HepG2 (cell line): ENCODE data around the gene USP30. TPM values are rescaled to one million over a fixed set of nuclear protein-coding genes. Genes with fewer than 3 reads are reported as not detected.

Experiments used
- AGO1 ChIP-seq: fragments of 200-400 bp; formaldehyde crosslinking; IDR thresholded peaks from 2 replicates; pipeline ENCODE4 v1.6.1; 2017; ENCODE audit warnings: mild to moderate bottlenecking, low read depth, low read length, moderate library complexity; ENCODE audit not compliant: poor library complexity, severe bottlenecking
- GABPB1 ChIP-seq: IDR thresholded peaks from 2 replicates; pipeline ENCODE4 v1.6.1; 2016; ENCODE audit warnings: mild to moderate bottlenecking, missing genetic modification reagents, moderate library complexity, missing compliant biosample characterization
- KLF16 ChIP-seq, 2 experiments: sonication (generic) in 1 of 2; formaldehyde crosslinking in 1 of 2; IDR thresholded peaks; 2 replicates each; pipeline versions ENCODE4 v1.6.1 to v1.8.0; 2016 to 2023; ENCODE audit warnings: missing genetic modification reagents in 2 of 2, missing compliant biosample characterization in 1 of 2
- NFE2L2 ChIP-seq: fragments of 150-350 bp; IDR thresholded peaks from 2 replicates; pipeline ENCODE4 v1.6.1; 2014; ENCODE audit warnings: low read length
- NONO ChIP-seq, 2 experiments: fragments of 450-650 bp in 1 of 2; sonication (generic) in 1 of 2; formaldehyde crosslinking in 1 of 2; IDR thresholded peaks in 1 of 2; conservative IDR thresholded peaks in 1 of 2; 2 replicates each; pipeline versions ENCODE4 v1.6.1 to v1.8.0; 2017 to 2022; ENCODE audit warnings: mild to moderate bottlenecking in 1 of 2, missing genetic modification reagents in 1 of 2, moderate library complexity in 1 of 2
- SPEN ChIP-seq: sonication (generic); formaldehyde crosslinking; IDR thresholded peaks from 2 replicates; pipeline ENCODE4 v1.5.1; 2020; ENCODE audit warnings: low read depth, mild to moderate bottlenecking, missing genetic modification reagents
- THAP11 ChIP-seq: IDR thresholded peaks from 2 replicates; pipeline ENCODE4 v1.6.1; 2016; ENCODE audit warnings: missing biosample characterization, missing genetic modification reagents
- TOE1 ChIP-seq: sonication (generic); formaldehyde crosslinking; IDR thresholded peaks from 2 replicates; pipeline ENCODE4 v1.4.0; 2020; ENCODE audit warnings: mild to moderate bottlenecking, missing genetic modification reagents
- ZFP36 ChIP-seq: fragments of 150-350 bp; IDR thresholded peaks from 2 replicates; pipeline ENCODE4 v1.6.1; 2018; ENCODE audit warnings: borderline replicate concordance, low read length, low read depth; ENCODE audit not compliant: partially characterized antibody
- ZNF530 ChIP-seq: sonication (generic); formaldehyde crosslinking; IDR thresholded peaks from 2 replicates; pipeline ENCODE4 v1.5.0; 2020; ENCODE audit warnings: low read depth, mild to moderate bottlenecking, missing genetic modification reagents
- ZNF607 ChIP-seq: sonication (generic); formaldehyde crosslinking; IDR thresholded peaks from 2 replicates; pipeline ENCODE4 v1.5.1; 2020; ENCODE audit warnings: missing genetic modification reagents, mild to moderate bottlenecking, borderline replicate concordance
- ZNF674 ChIP-seq: sonication (generic); formaldehyde crosslinking; IDR thresholded peaks from 2 replicates; pipeline ENCODE4 v1.5.0; 2020; ENCODE audit warnings: low read depth, mild to moderate bottlenecking, missing genetic modification reagents
- ZNF7 ChIP-seq: IDR thresholded peaks from 2 replicates; pipeline ENCODE4 v1.6.1; 2016; ENCODE audit warnings: missing biosample characterization, missing genetic modification reagents
- ZNF781 ChIP-seq: sonication (generic); formaldehyde crosslinking; IDR thresholded peaks from 2 replicates; pipeline ENCODE4 v1.5.1; 2020; ENCODE audit warnings: borderline replicate concordance, mild to moderate bottlenecking, missing genetic modification reagents; ENCODE audit errors: not compliant biosample characterization
- polyA plus RNA-seq, 8 experiments: library from polyadenylated mRNA; depleted of rRNA in 3 of 8; stranded (reverse) in 7 of 8; unstranded in 1 of 8; fragments of >200 nt; fragmentation: Illumina TruSeq in 4 of 8; extraction: Trizol in 4 of 8; gene quantifications; 2 replicates each; pipeline versions ENCODE4 v1.2.1 to v1.2.3, GENCODE V29; 2011 to 2016; ENCODE audit warnings: low read depth in 4 of 8, missing spikeins in 1 of 8, mixed read lengths in 1 of 8; ENCODE audit not compliant: insufficient read depth in 1 of 8
- total RNA-seq, 5 experiments: library from RNA; depleted of rRNA; stranded (reverse); fragments of >200 nt; fragmentation: Illumina TruSeq; extraction: Trizol; gene quantifications; 2 replicates each; pipeline ENCODE4 v1.2.3, GENCODE V29; 2016; ENCODE audit warnings: low read depth in 1 of 5
- TF ChIP-seq, protein P1 (sequence below): sonication (generic); formaldehyde crosslinking; IDR thresholded peaks from 2 replicates; pipeline ENCODE4 v1.8.0; 2022; ENCODE audit warnings: missing genetic modification reagents, low read depth, mild to moderate bottlenecking, borderline replicate concordance
- TF ChIP-seq, protein P2 (sequence below): sonication (generic); formaldehyde crosslinking; conservative IDR thresholded peaks from 2 replicates; pipeline ENCODE4 v1.8.0; 2022; ENCODE audit warnings: low read depth, missing genetic modification reagents
- TF ChIP-seq, protein P3 (sequence below): sonication (generic); formaldehyde crosslinking; IDR thresholded peaks from 2 replicates; pipeline ENCODE4 v1.8.0; 2022; ENCODE audit warnings: low read depth, missing genetic modification reagents
- TF ChIP-seq, protein P4 (sequence below): sonication (generic); formaldehyde crosslinking; IDR thresholded peaks from 2 replicates; pipeline ENCODE4 v1.4.0; 2020; ENCODE audit warnings: missing genetic modification reagents
- TF ChIP-seq, protein P5 (sequence below): sonication (generic); formaldehyde crosslinking; IDR thresholded peaks from 2 replicates; pipeline ENCODE4 v1.4.0; 2020; ENCODE audit warnings: missing genetic modification reagents
- TF ChIP-seq, protein P6 (sequence below): sonication (generic); formaldehyde crosslinking; IDR thresholded peaks from 2 replicates; pipeline ENCODE4 v1.4.0; 2020; ENCODE audit warnings: mild to moderate bottlenecking, missing genetic modification reagents
- TF ChIP-seq, protein P7 (sequence below): sonication (generic); formaldehyde crosslinking; IDR thresholded peaks from 2 replicates; pipeline ENCODE4 v1.8.0; 2022; ENCODE audit warnings: mild to moderate bottlenecking, missing genetic modification reagents

The USP30 gene
- total and polyA plus RNA-seq, 2 of the 13 experiments (the other 11 are each of a cell fraction or from before 2014, with no cell fraction given): 11.2 to 20.8 TPM

DNA sequence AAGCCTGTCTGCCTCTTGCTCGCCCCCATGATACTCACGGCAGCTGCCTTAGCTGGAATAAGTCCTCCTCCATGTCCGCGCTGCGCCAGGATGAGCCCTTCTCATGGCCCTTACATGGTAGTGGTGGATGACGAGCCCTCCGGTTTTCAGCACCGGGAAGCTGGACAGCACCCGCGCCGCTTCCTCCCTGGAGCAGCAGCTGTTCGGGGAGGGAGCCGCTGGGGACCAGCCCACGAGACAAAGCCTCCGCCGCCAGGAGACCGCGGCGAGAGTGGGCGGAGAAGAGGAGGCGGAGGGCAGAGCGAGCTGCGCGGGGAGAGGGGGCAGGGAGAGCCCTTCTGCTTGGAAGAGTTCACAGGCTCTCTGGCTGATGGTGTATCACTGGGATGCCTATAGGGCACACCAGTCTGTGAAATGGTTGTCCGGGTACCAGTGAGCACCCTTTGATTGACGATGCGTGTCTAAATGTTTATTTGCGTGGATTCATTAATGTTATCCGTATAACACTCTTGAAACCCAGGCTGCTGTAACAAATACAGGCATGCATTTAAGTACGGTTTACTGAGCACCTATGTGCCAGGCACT, 31.5 kb upstream of the USP30 start, which contains the start of gene SVOP (continued):
- TF ChIP-seq ZNF781 (CRISPR knock-in tag): peak; percentile 54
- TF ChIP-seq, protein P1, sequence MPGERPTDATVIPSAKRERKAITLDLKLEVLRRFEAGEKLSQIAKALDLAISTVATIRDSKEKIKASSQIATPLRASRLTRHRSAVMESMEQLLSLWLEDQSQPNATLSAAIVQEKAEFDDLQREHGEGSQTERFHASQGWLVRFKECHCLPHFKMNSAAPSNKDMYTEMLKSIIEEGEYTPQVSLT (CRISPR knock-in tag): no peak
- TF ChIP-seq ZNF607 (CRISPR knock-in tag): peak; percentile 90
- TF ChIP-seq, protein P2, sequence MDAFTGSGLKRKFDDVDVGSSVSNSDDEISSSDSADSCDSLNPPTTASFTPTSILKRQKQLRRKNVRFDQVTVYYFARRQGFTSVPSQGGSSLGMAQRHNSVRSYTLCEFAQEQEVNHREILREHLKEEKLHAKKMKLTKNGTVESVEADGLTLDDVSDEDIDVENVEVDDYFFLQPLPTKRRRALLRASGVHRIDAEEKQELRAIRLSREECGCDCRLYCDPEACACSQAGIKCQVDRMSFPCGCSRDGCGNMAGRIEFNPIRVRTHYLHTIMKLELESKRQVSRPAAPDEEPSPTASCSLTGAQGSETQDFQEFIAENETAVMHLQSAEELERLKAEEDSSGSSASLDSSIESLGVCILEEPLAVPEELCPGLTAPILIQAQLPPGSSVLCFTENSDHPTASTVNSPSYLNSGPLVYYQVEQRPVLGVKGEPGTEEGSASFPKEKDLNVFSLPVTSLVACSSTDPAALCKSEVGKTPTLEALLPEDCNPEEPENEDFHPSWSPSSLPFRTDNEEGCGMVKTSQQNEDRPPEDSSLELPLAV (CRISPR knock-in tag): 0 out of 2 replicates have a peak, but pooled peaks have one; percentile 43
- TF ChIP-seq NONO (IDR thresholded peaks at IDR 0.05): no peak
- TF ChIP-seq NONO (CRISPR knock-in tag; conservative IDR thresholded peaks at IDR 0.05): 0 out of 2 replicates have a peak, but pooled peaks have one; percentile 29
- TF ChIP-seq SPEN (CRISPR knock-in tag): peak; percentile 71
- TF ChIP-seq ZNF7 (CRISPR knock-in tag): no peak
- TF ChIP-seq, protein P3, sequence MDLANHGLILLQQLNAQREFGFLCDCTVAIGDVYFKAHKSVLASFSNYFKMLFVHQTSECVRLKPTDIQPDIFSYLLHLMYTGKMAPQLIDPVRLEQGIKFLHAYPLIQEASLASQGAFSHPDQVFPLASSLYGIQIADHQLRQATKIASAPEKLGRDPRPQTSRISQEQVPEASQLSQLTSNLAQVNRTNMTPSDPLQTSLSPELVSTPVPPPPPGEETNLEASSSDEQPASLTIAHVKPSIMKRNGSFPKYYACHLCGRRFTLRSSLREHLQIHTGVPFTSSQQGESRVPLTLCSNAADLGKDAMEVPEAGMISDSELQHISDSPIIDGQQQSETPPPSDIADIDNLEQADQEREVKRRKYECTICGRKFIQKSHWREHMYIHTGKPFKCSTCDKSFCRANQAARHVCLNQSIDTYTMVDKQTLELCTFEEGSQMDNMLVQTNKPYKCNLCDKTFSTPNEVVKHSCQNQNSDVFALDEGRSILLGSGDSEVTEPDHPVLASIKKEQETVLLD (CRISPR knock-in tag): no peak
- no peak for TF ChIP-seq ZNF530 (CRISPR knock-in tag)
- TF ChIP-seq, protein P4, sequence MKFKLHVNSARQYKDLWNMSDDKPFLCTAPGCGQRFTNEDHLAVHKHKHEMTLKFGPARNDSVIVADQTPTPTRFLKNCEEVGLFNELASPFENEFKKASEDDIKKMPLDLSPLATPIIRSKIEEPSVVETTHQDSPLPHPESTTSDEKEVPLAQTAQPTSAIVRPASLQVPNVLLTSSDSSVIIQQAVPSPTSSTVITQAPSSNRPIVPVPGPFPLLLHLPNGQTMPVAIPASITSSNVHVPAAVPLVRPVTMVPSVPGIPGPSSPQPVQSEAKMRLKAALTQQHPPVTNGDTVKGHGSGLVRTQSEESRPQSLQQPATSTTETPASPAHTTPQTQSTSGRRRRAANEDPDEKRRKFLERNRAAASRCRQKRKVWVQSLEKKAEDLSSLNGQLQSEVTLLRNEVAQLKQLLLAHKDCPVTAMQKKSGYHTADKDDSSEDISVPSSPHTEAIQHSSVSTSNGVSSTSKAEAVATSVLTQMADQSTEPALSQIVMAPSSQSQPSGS (CRISPR knock-in tag): peak; percentile 76
- TF ChIP-seq, protein P5, sequence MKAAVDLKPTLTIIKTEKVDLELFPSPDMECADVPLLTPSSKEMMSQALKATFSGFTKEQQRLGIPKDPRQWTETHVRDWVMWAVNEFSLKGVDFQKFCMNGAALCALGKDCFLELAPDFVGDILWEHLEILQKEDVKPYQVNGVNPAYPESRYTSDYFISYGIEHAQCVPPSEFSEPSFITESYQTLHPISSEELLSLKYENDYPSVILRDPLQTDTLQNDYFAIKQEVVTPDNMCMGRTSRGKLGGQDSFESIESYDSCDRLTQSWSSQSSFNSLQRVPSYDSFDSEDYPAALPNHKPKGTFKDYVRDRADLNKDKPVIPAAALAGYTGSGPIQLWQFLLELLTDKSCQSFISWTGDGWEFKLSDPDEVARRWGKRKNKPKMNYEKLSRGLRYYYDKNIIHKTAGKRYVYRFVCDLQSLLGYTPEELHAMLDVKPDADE (CRISPR knock-in tag): no peak
- peak in 1 of 2 experiments; percentile 91; a peak in 2 of 4 replicates for TF ChIP-seq KLF16 (CRISPR knock-in tag; IDR thresholded peaks at IDR 0.05)
- no peak for TF ChIP-seq ZFP36
- TF ChIP-seq GABPB1 (CRISPR knock-in tag): peak; percentile 91
- TF ChIP-seq THAP11 (CRISPR knock-in tag): peak; percentile 67
- TF ChIP-seq TOE1 (CRISPR knock-in tag): peak; percentile 83; the same call in 1 of the 2 replicates
- TF ChIP-seq ZNF674 (CRISPR knock-in tag): no peak
- TF ChIP-seq, protein P6, sequence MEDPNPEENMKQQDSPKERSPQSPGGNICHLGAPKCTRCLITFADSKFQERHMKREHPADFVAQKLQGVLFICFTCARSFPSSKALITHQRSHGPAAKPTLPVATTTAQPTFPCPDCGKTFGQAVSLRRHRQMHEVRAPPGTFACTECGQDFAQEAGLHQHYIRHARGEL (CRISPR knock-in tag): no peak
- TF ChIP-seq NFE2L2: no peak
- TF ChIP-seq, protein P7, sequence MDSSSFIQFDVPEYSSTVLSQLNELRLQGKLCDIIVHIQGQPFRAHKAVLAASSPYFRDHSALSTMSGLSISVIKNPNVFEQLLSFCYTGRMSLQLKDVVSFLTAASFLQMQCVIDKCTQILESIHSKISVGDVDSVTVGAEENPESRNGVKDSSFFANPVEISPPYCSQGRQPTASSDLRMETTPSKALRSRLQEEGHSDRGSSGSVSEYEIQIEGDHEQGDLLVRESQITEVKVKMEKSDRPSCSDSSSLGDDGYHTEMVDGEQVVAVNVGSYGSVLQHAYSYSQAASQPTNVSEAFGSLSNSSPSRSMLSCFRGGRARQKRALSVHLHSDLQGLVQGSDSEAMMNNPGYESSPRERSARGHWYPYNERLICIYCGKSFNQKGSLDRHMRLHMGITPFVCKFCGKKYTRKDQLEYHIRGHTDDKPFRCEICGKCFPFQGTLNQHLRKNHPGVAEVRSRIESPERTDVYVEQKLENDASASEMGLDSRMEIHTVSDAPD (CRISPR knock-in tag): peak; percentile 57; the same call in 1 of the 2 replicates
- TF ChIP-seq AGO1: no peak
